Body of pancreas (tissue), 4 donors: ENCODE measurements around the gene RAB13.

Experiments used
- POLR2A ChIP-seq, 3 donors: fragments of 450-650 bp; IDR thresholded peaks; one replicate each; pipeline ENCODE4 v1.6.1; 2016; ENCODE audit warnings: antibody characterized with exemption in 3 of 3, mild to moderate bottlenecking in 2 of 3
- TF ChIP-seq, protein P1 (sequence below), 7 experiments: fragments of 450-650 bp in 4 of 7; fragments of 200-600 bp in 3 of 7; sonication (generic) in 3 of 7; IDR thresholded peaks; one replicate each; pipeline ENCODE4 v1.5.1; 2016 to 2019; ENCODE audit warnings: antibody characterized with exemption in 7 of 7

DNA sequence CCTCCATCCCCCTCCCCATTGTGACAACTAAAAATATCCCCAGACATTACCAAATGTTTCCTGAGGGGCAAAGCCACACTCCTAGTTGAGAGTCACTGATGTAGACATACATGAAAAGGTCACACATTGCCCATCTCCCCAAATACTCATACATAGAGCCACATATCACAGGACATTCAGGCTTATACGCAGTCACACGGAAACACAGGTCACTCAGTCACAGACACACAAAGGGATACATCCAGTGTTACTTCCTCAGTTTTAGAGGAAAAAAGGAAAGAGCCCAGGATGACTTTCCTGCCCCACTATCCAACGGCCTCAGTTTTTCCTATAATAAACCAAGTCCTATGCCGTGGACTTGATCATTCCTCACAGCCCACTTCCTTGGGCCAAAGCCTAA, 24.7 kb downstream of the RAB13 start:
- TF ChIP-seq, protein P1, sequence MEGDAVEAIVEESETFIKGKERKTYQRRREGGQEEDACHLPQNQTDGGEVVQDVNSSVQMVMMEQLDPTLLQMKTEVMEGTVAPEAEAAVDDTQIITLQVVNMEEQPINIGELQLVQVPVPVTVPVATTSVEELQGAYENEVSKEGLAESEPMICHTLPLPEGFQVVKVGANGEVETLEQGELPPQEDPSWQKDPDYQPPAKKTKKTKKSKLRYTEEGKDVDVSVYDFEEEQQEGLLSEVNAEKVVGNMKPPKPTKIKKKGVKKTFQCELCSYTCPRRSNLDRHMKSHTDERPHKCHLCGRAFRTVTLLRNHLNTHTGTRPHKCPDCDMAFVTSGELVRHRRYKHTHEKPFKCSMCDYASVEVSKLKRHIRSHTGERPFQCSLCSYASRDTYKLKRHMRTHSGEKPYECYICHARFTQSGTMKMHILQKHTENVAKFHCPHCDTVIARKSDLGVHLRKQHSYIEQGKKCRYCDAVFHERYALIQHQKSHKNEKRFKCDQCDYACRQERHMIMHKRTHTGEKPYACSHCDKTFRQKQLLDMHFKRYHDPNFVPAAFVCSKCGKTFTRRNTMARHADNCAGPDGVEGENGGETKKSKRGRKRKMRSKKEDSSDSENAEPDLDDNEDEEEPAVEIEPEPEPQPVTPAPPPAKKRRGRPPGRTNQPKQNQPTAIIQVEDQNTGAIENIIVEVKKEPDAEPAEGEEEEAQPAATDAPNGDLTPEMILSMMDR (IDR thresholded peaks at IDR 0.05) = no peak
- no peak for TF ChIP-seq POLR2A (IDR thresholded peaks at IDR 0.05)
